A673 (cell line): ENCODE measurements around the gene EIF4G1. TPM values are rescaled to one million over a fixed set of nuclear protein-coding genes. Genes with fewer than 3 reads are reported as not detected.

Experiments
- BruUV-seq: library from RNA; stranded (reverse); fragments of 400-500 nt; replicated peaks from 2 replicates; lab custom pipeline; 2021; lab: Mats Ljungman, UMichigan
- CTCF ChIA-PET: fragments of 300-600 bp; sonication (Branson Sonifier 250); formaldehyde crosslinking; loops from one replicate; lab custom pipeline; 2022; ENCODE audit warnings: antibody characterized with exemption; lab: Charles Lee
- POLR2A ChIA-PET: fragments of 300-600 bp; sonication (Branson Sonifier 250); formaldehyde crosslinking; loops from one replicate; lab custom pipeline; 2022; ENCODE audit warnings: antibody characterized with exemption; ENCODE audit not compliant: low non-redundant PET; lab: Charles Lee
- DNase-seq: peaks from one replicate; pipeline ENCODE4 v3.0.0-alpha.2; 2015; ENCODE audit warnings: low spot score
- H3K27ac ChIP-seq: fragments of 200-600 bp; sonication (generic); 2 replicates; pipeline ENCODE4 v1.5.1; 2016; ENCODE audit warnings: mixed run types, low read depth, mild to moderate bottlenecking, mixed read lengths, antibody characterized with exemption, low read length; ENCODE audit not compliant: poor library complexity, severe bottlenecking
- H3K27me3 ChIP-seq: fragments of 200-600 bp; sonication (generic); replicated peaks from 2 replicates; pipeline ENCODE4 v1.6.1; 2017; ENCODE audit warnings: mixed run types, low read depth, mild to moderate bottlenecking, mixed read lengths, antibody characterized with exemption, low read length; ENCODE audit not compliant: insufficient read depth, poor library complexity
- H3K36me3 ChIP-seq: fragments of 200-600 bp; sonication (generic); 2 replicates; pipeline ENCODE4 v1.6.1; 2016; ENCODE audit warnings: mixed run types, mild to moderate bottlenecking, mixed read lengths, antibody characterized with exemption, low read length; ENCODE audit not compliant: insufficient read depth, poor library complexity, severe bottlenecking
- H3K4me1 ChIP-seq: fragments of 200-600 bp; sonication (generic); 2 replicates; pipeline ENCODE4 v1.6.1; 2017; ENCODE audit warnings: mixed run types, mild to moderate bottlenecking, mixed read lengths, antibody characterized with exemption, low read length; ENCODE audit not compliant: insufficient read depth, poor library complexity, severe bottlenecking
- H3K4me3 ChIP-seq: fragments of 200-600 bp; sonication (generic); 2 replicates; pipeline ENCODE4 v1.5.1; 2016; ENCODE audit warnings: low read depth, mixed run types, mild to moderate bottlenecking, mixed read lengths, low read length; ENCODE audit not compliant: poor library complexity, severe bottlenecking
- H3K9me3 ChIP-seq: fragments of 200-600 bp; sonication (generic); 2 replicates; pipeline ENCODE4 v1.6.1; 2016; ENCODE audit warnings: mixed run types, low read depth, mild to moderate bottlenecking, mixed read lengths, antibody characterized with exemption, low read length; ENCODE audit not compliant: poor library complexity, severe bottlenecking
- CTCF ChIP-seq: fragments of 300-800, 200-600 bp; sonication (generic); conservative IDR thresholded peaks from 2 replicates; pipeline ENCODE4 v1.5.1; 2017; ENCODE audit warnings: low read depth, mild to moderate bottlenecking, antibody characterized with exemption, low read length, moderate library complexity, mixed read lengths
- EZH2 ChIP-seq: fragments of 200-600 bp; sonication (generic); IDR thresholded peaks from 2 replicates; pipeline ENCODE4 v1.6.1; 2017; ENCODE audit warnings: borderline replicate concordance, low read depth, mild to moderate bottlenecking, mixed read lengths, antibody characterized with exemption, low read length; ENCODE audit not compliant: poor library complexity, severe bottlenecking
- intact Hi-C: fragments of 100-400 bp; cut with micrococcal nuclease; formaldehyde crosslinking; loops from one replicate; pipeline ENCODE4 v1.10.0; 2022; ENCODE audit not compliant: unreplicated experiment
- total RNA-seq: library from RNA; stranded (reverse); gene quantifications from 2 replicates; pipeline ENCODE4 v1.2.3, GENCODE V29; 2021

Gene EIF4G1
- total RNA-seq, 1 experiment from 2014 or later, result 559 TPM

GRCh38 chr3:184349563-184350470 is 35.4 kb downstream of the EIF4G1 start:
- BruUV-seq, result TSS peak; percentile 12
- ChIA-PET CTCF (no interaction called here), POLR2A (no interaction called here)
- Histone ChIP-seq H3K4me3 (no peak overlapping the region), H3K4me1 (peaks cover 26% of the 10 kb centered on the region), H3K27ac (no peak overlapping the region), H3K36me3 (peaks cover 5% of the 10 kb centered on the region), H3K27me3 (no peaks in the 10 kb centered on the region), H3K9me3 (no peaks in the 10 kb centered on the region)
- TF ChIP-seq CTCF (no peak), EZH2 (no peak)
- intact Hi-C loops, result no loop called here
- DNase-seq, result no peak

- ChIA-PET CTCF (no interaction called here), POLR2A (no interaction called here)
- BruUV-seq, result no TSS peak
- Histone ChIP-seq H3K9me3 (no peaks in the 10 kb centered on the region), H3K4me1 (peaks cover 21% of the 10 kb centered on the region), H3K27ac (no peak overlapping the region), H3K4me3 (no peak overlapping the region), H3K36me3 (peaks cover 5% of the 10 kb centered on the region), H3K27me3 (no peaks in the 10 kb centered on the region)
- DNase-seq, result no peak
- TF ChIP-seq EZH2, result no peak
- TF ChIP-seq CTCF, result no peak
- intact Hi-C loops, result no loop called here
These were observed 36.2 kb downstream of the EIF4G1 start for GRCh38 chr3:184350618-184351017.

GRCh38 chr3:184351511-184352148 is 37.2 kb downstream of the EIF4G1 start:
- Histone ChIP-seq H3K9me3 (no peaks in the 10 kb centered on the region), H3K4me1 (peaks cover 15% of the 10 kb centered on the region), H3K27me3 (no peaks in the 10 kb centered on the region), H3K36me3 (peaks cover 5% of the 10 kb centered on the region), H3K4me3 (no peak overlapping the region), H3K27ac (peak overlapping the region; percentile 37)
- no peak for TF ChIP-seq EZH2
- TF ChIP-seq CTCF, result no peak
- POLR2A ChIA-PET, result no interaction called here
- no peak for DNase-seq
- CTCF ChIA-PET, result no interaction called here
- BruUV-seq, result no TSS peak
- intact Hi-C loops, result no loop called here
